GM12892 (cell line): ENCODE data around the gene AFG3L2.

ENCODE experiments used
- POLR2A ChIP-seq: IDR thresholded peaks from 2 replicates; pipeline ENCODE4 v1.6.1; 2011; ENCODE audit warnings: low read depth, low read length, control low read depth
- POLR2AphosphoS5 ChIP-seq: IDR thresholded peaks from 2 replicates; pipeline ENCODE4 v1.6.1; 2011; ENCODE audit warnings: low read depth, low read length, control low read depth
- TAF1 ChIP-seq: IDR thresholded peaks from 2 replicates; pipeline ENCODE4 v1.6.1; 2011; ENCODE audit warnings: low read depth, mild to moderate bottlenecking, control low read depth, low read length, borderline replicate concordance

DNA sequence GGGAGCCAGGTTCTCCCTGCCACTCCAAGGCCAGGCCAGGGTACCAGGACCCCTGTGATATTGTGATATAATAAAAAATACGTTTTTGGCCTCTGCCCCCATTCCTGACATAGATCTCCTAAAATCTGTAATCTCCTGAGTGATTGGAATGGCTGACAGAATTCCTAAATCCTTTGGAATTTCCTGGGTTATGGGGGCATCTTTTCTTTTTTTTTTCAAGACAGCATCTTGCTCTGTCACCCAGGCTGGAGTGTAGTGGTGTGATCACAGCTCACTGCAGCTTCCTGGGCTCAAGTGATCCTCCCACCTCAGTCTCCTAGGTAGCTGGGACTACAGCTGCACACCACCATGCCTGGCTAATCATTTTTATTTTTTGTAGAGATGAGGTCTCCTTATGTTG lies 95.2 kb downstream of the AFG3L2 start:
- no peak for TF ChIP-seq POLR2A
- TF ChIP-seq TAF1 = no peak
- no peak for TF ChIP-seq POLR2AphosphoS5
